K562 (cell line): ENCODE results near the gene SET. TPM values are rescaled to one million over a fixed set of nuclear protein-coding genes. Genes with fewer than 3 reads are reported as not detected.

Source experiments
- CBX2 ChIP-seq: fragments of 200-600 bp; sonication (generic); IDR thresholded peaks from one replicate; pipeline ENCODE4 v1.6.1; 2012; ENCODE audit warnings: mild to moderate bottlenecking, low read length, inconsistent platforms; ENCODE audit not compliant: insufficient read depth, poor library complexity, severe bottlenecking
- CTBP1 ChIP-seq: fragments of 450-650 bp; IDR thresholded peaks from 2 replicates; pipeline ENCODE4 v1.6.1; 2016; ENCODE audit warnings: borderline replicate concordance
- FOXJ2 ChIP-seq: fragments of 200-800 bp; sonication (Bioruptor generic); IDR thresholded peaks from 2 replicates; pipeline ENCODE4 v1.6.1; 2016; ENCODE audit warnings: missing genetic modification characterization, missing compliant biosample characterization
- GTF2F1 ChIP-seq: IDR thresholded peaks from 2 replicates; pipeline ENCODE4 v1.6.1; 2011; ENCODE audit warnings: low read depth, low read length, improper control_type of control experiment
- IFI16 ChIP-seq: fragments of 250-450 bp; sonication (Bioruptor Pico); IDR thresholded peaks from 2 replicates; pipeline ENCODE4 v2.1.2; 2022; ENCODE audit warnings: mild to moderate bottlenecking, inconsistent platforms
- ILF3 ChIP-seq: fragments of 450-650 bp; IDR thresholded peaks from 2 replicates; pipeline ENCODE4 v1.6.1; 2018; ENCODE audit warnings: antibody characterized with exemption, mild to moderate bottlenecking, moderate library complexity, borderline replicate concordance
- KDM5B ChIP-seq: fragments of 200-600 bp; sonication (generic); IDR thresholded peaks from 2 replicates; pipeline ENCODE4 v1.6.1; 2012; ENCODE audit warnings: low read depth, mild to moderate bottlenecking, moderate library complexity, low read length, control low read depth, inconsistent platforms; ENCODE audit not compliant: insufficient replicate concordance
- KHSRP ChIP-seq: fragments of 450-650 bp; IDR thresholded peaks from 2 replicates; pipeline ENCODE4 v1.6.1; 2017
- KLF10 ChIP-seq: fragments of 250-450 bp; sonication (Bioruptor Pico); IDR thresholded peaks from 2 replicates; pipeline ENCODE4 v1.6.1; 2021; ENCODE audit warnings: matching md5 sums
- PHF20 ChIP-seq: fragments of 450-650 bp; IDR thresholded peaks from 2 replicates; pipeline ENCODE4 v1.6.1; 2018; ENCODE audit not compliant: partially characterized antibody
- POLR2AphosphoS2 ChIP-seq: IDR thresholded peaks from 2 replicates; pipeline ENCODE4 v1.6.1; 2012; ENCODE audit warnings: low read length, improper control_type of control experiment
- PPARD ChIP-seq: fragments of 250-450 bp; sonication (Bioruptor Pico); IDR thresholded peaks from 2 replicates; pipeline ENCODE4 v1.8.0; 2022; ENCODE audit warnings: inconsistent platforms, mild to moderate bottlenecking, moderate library complexity
- PTRF ChIP-seq: fragments of 450-650 bp; IDR thresholded peaks from 2 replicates; pipeline ENCODE4 v1.6.1; 2016; ENCODE audit warnings: mild to moderate bottlenecking, missing genetic modification characterization, missing compliant biosample characterization
- RAD21 ChIP-seq, 2 experiments: fragments of 250-450 bp in 1 of 2; fragments of 450-650 bp in 1 of 2; sonication (Bioruptor Pico) in 1 of 2; formaldehyde crosslinking in 1 of 2; IDR thresholded peaks in 1 of 2; conservative IDR thresholded peaks in 1 of 2; 2 replicates each; pipeline versions ENCODE4 v1.4.0 to v1.8.0; 2020 to 2022; ENCODE audit warnings: mild to moderate bottlenecking in 2 of 2, moderate library complexity in 1 of 2
- RB1 ChIP-seq: fragments of 450-650 bp; IDR thresholded peaks from 2 replicates; pipeline ENCODE4 v1.6.1; 2017; ENCODE audit warnings: low read depth, mild to moderate bottlenecking
- RBM25 ChIP-seq: fragments of 200-400 bp; formaldehyde crosslinking; IDR thresholded peaks from 2 replicates; pipeline ENCODE4 v1.6.1; 2018; ENCODE audit warnings: low read length, low read depth, moderate library complexity; ENCODE audit not compliant: severe bottlenecking
- RBM39 ChIP-seq: fragments of 200-400 bp; formaldehyde crosslinking; optimal IDR thresholded peaks from 2 replicates; pipeline ENCODE3; 2018; ENCODE audit warnings: low read depth, low read length
- SETDB1 ChIP-seq: IDR thresholded peaks from one replicate; pipeline ENCODE4 v1.6.1; 2012; ENCODE audit warnings: low read length, control low read depth, inconsistent platforms
- SREBF2 ChIP-seq: sonication (generic); formaldehyde crosslinking; IDR thresholded peaks from 2 replicates; pipeline ENCODE4 v1.4.0; 2020; ENCODE audit warnings: mild to moderate bottlenecking, missing genetic modification reagents
- STAT5A ChIP-seq: IDR thresholded peaks from 2 replicates; pipeline ENCODE4 v1.6.1; 2012; ENCODE audit warnings: low read length, inconsistent platforms, borderline replicate concordance
- YBX1 ChIP-seq: fragments of 450-650 bp; IDR thresholded peaks from 2 replicates; pipeline ENCODE4 v1.7.1; 2016; ENCODE audit warnings: mild to moderate bottlenecking
- ZBED1 ChIP-seq: IDR thresholded peaks from 2 replicates; pipeline ENCODE4 v1.6.1; 2014
- ZNF174 ChIP-seq: fragments of 250-450 bp; sonication (Bioruptor Pico); IDR thresholded peaks from 2 replicates; pipeline ENCODE4 v1.4.0; 2020; ENCODE audit warnings: mild to moderate bottlenecking
- ZNF764 ChIP-seq: fragments of 250-450 bp; sonication (Bioruptor Pico); IDR thresholded peaks from 2 replicates; pipeline ENCODE4 v1.4.0; 2020; ENCODE audit warnings: low read depth, mild to moderate bottlenecking, moderate library complexity
- ZNF77 ChIP-seq: fragments of 250-450 bp; sonication (Bioruptor Pico); IDR thresholded peaks from 2 replicates; pipeline ENCODE4 v1.5.0; 2020
- polyA plus RNA-seq, 8 experiments: library from polyadenylated mRNA; depleted of rRNA in 4 of 8; stranded (reverse) in 5 of 8; unstranded in 3 of 8; fragments of >200 nt; fragmentation: Nextera tagmentation in 2 of 8; fragmentation: Illumina TruSeq in 1 of 8; extraction: Ambion mirVana in 2 of 8; extraction: Trizol in 1 of 8; gene quantifications; 2 replicates each; pipeline versions ENCODE4 v1.2.1 to v1.2.3, GENCODE V29; 2011 to 2014; ENCODE audit warnings: inconsistent platforms in 1 of 8, missing spikeins in 1 of 8
- total RNA-seq, 7 experiments: library from RNA; depleted of rRNA in 6 of 7; stranded (reverse); fragments of >200 nt in 6 of 7; fragmentation: Illumina TruSeq in 2 of 7; extraction: Trizol in 2 of 7; gene quantifications; 2 replicates each; pipeline versions ENCODE4 v1.2.1 to v1.2.3, GENCODE V29; 2011 to 2021; ENCODE audit warnings: low replicate concordance in 1 of 7
- TF ChIP-seq, protein P1 (sequence below): fragments of 450-650 bp; formaldehyde crosslinking; conservative IDR thresholded peaks from 2 replicates; pipeline ENCODE4 v1.4.0; 2022; ENCODE audit warnings: mild to moderate bottlenecking, missing genetic modification characterization

SET gene
- total and polyA plus RNA-seq, 9 of the 15 experiments (the other 6 are each of a cell fraction or from before 2014, with no cell fraction given), result 404 to 1,447 (median 907) TPM

GRCh38 chr9:128689820-128690683, 1.0 kb downstream of the SET start (continued):
- no peak for TF ChIP-seq KLF10
- peak; percentile 55 for TF ChIP-seq KDM5B
- no peak for TF ChIP-seq RBM25
- no peak for TF ChIP-seq PPARD (CRISPR knock-in tag)
- TF ChIP-seq, protein P1, sequence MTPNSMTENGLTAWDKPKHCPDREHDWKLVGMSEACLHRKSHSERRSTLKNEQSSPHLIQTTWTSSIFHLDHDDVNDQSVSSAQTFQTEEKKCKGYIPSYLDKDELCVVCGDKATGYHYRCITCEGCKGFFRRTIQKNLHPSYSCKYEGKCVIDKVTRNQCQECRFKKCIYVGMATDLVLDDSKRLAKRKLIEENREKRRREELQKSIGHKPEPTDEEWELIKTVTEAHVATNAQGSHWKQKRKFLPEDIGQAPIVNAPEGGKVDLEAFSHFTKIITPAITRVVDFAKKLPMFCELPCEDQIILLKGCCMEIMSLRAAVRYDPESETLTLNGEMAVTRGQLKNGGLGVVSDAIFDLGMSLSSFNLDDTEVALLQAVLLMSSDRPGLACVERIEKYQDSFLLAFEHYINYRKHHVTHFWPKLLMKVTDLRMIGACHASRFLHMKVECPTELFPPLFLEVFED (CRISPR knock-in tag), result no peak
- TF ChIP-seq PTRF (tag), result no peak
- TF ChIP-seq ILF3, result no peak
- peak; percentile 84 for TF ChIP-seq POLR2AphosphoS2
- TF ChIP-seq STAT5A, result no peak
- TF ChIP-seq GTF2F1, result no peak
- TF ChIP-seq ZNF764 (CRISPR knock-in tag), result no peak
- TF ChIP-seq ZBED1, result no peak
- TF ChIP-seq ZNF174, result no peak
- TF ChIP-seq KHSRP, result no peak
- TF ChIP-seq ZNF77 (CRISPR knock-in tag), result no peak
- no peak for TF ChIP-seq YBX1
- TF ChIP-seq CTBP1, result no peak; the same call in 1 of the 2 replicates
- peak; percentile 81 for TF ChIP-seq RBM39
- TF ChIP-seq SETDB1, result no peak
- TF ChIP-seq PHF20, result no peak
- no peak for TF ChIP-seq FOXJ2 (tag)
- TF ChIP-seq RAD21 (CRISPR knock-in tag; conservative IDR thresholded peaks at IDR 0.05 in 1 of 2, IDR thresholded peaks at IDR 0.05 in 1 of 2), result no peak
- peak; percentile 81 for TF ChIP-seq RB1
- no peak for TF ChIP-seq IFI16 (CRISPR knock-in tag)
- TF ChIP-seq SREBF2 (CRISPR knock-in tag), result no peak
- TF ChIP-seq CBX2, result no peak
